Upper lobe of left lung (tissue), 6 donors: ENCODE results near the gene CPLANE1. TPM values are rescaled to one million over a fixed set of nuclear protein-coding genes. Genes with fewer than 3 reads are reported as not detected.
"Not testable (repeated sequence)": the region's sequence is repeated elsewhere in the genome, so short reads cannot be mapped to it uniquely, and the experiment has no call there.

Source experiments
- ATAC-seq, 2 donors: fragments of 200-7000 bp; cut with Tn5 transposase; one replicate each; pipeline ENCODE4 v1.9.1; 2022; ENCODE audit warnings: mild to moderate bottlenecking in 2 of 2, moderate library complexity in 2 of 2; ENCODE audit not compliant: low FRiP score in 2 of 2
- DNase-seq, 2 donors: peaks; one replicate each; pipeline ENCODE4 v3.0.0-alpha.2; 2019 to 2020
- H3K27ac ChIP-seq, 4 donors: fragments of 200-600 bp; sonication (generic); one replicate each; pipeline ENCODE4 v1.5.1; 2016 to 2019
- H3K27me3 ChIP-seq, 4 donors: fragments of 200-600 bp; sonication (generic); one replicate each; pipeline ENCODE4 v1.5.1; 2017 to 2019
- H3K36me3 ChIP-seq, 4 donors: fragments of 200-600 bp; sonication (generic); one replicate each; pipeline ENCODE4 v1.5.1; 2016 to 2019
- H3K4me1 ChIP-seq, 4 donors: fragments of 200-600 bp; sonication (generic); one replicate each; pipeline ENCODE4 v1.5.1; 2018 to 2019
- H3K4me3 ChIP-seq, 4 donors: fragments of 200-600 bp; sonication (generic); one replicate each; pipeline ENCODE4 v1.5.1; 2017 to 2019; ENCODE audit warnings: mild to moderate bottlenecking in 2 of 4, moderate library complexity in 1 of 4
- H3K9me3 ChIP-seq, 4 donors: fragments of 200-600 bp; sonication (generic); one replicate each; pipeline ENCODE4 v1.5.1; 2018 to 2019
- EP300 ChIP-seq, 4 donors: sonication (generic); formaldehyde crosslinking; IDR thresholded peaks; one replicate each; pipeline ENCODE4 v1.5.1; 2017; ENCODE audit warnings: antibody characterized with exemption in 4 of 4, control low read depth in 2 of 4
- POLR2A ChIP-seq, 4 donors: fragments of 450-650 bp; IDR thresholded peaks; one replicate each; pipeline ENCODE4 v1.5.1; 2016 to 2017; ENCODE audit warnings: antibody characterized with exemption in 4 of 4, mild to moderate bottlenecking in 2 of 4
- POLR2AphosphoS5 ChIP-seq, 2 donors: sonication (generic); formaldehyde crosslinking; IDR thresholded peaks; one replicate each; pipeline ENCODE4 v1.5.1; 2017; ENCODE audit warnings: antibody characterized with exemption in 2 of 2
- WGBS, 2 donors: methylation state at CpG; one replicate each; pipeline ENCODE4 v1.1.5; 2017 to 2018; 5-methylcytosine and 5-hydroxymethylcytosine counted together
- total RNA-seq, 6 donors: library from RNA; depleted of rRNA in 4 of 6; stranded (reverse); fragments of >200 nt in 4 of 6; gene quantifications; one replicate each; pipeline versions ENCODE4 v1.1.0 to v1.2.1, GENCODE V29; 2016 to 2021
- TF ChIP-seq, protein P1 (sequence below), 6 experiments: fragments of 450-650 bp in 4 of 6; fragments of 200-600 bp in 2 of 6; sonication (generic) in 2 of 6; IDR thresholded peaks; one replicate each; pipeline ENCODE4 v1.5.1; 2016 to 2019; ENCODE audit warnings: antibody characterized with exemption in 6 of 6
- donor health status: DM: no; HTN: no; CAD: no; lungs with moderate emphysema.
- donor health status: DM: no; HTN: yes; CAD: no; lungs with severe emphysema.

CPLANE1 gene
- total RNA-seq, 6 donors from 2014 or later = 15.5 to 58.0 (median 27.5) TPM

- no peak for DNase-seq
- 83 to 88% methylated on average over 12 of the region's 12 CpGs for WGBS, 2 donors
- H3K27ac ChIP-seq = no peak overlapping the region
These were observed 162.6 kb downstream of the CPLANE1 start for GRCh38 chr5:37086466-37087173.

DNA sequence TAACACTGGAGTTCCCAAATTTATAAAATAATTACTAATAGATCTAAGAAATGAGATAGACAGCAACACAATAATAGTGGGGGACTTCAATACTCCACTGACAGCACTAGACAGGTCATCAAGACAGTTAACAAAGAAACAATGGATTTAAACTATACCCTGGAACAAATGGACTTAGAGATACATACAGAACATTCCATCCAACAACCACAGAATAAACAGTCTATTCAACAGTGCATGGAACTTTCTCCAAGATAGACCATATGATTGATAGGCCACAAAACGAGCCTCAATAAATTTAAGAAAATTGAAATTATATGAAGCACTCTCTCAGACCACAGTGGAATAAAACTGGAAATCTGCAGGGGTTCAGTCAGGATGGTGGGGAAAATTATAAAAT, 163.2 kb downstream of the CPLANE1 start:
- H3K27ac ChIP-seq, H3K27me3 ChIP-seq, H3K9me3 ChIP-seq, H3K4me3 ChIP-seq, H3K36me3 ChIP-seq, H3K4me1 ChIP-seq, ATAC-seq, DNase-seq: not testable (repeated sequence)
- WGBS, 2 donors = 70 to 81% methylated on average over 1 of the region's 1 CpG

More at GRCh38 chr5:37086466-37087173, 162.6 kb downstream of the CPLANE1 start:
- no peaks in the 10 kb centered on the region for H3K36me3 ChIP-seq
- ATAC-seq = no peak
- H3K4me1 ChIP-seq = no peaks in the 10 kb centered on the region
- no peaks in the 10 kb centered on the region for H3K9me3 ChIP-seq
- H3K27me3 ChIP-seq = no peaks in the 10 kb centered on the region
- TF ChIP-seq EP300 (IDR thresholded peaks at IDR 0.05) (no peak), POLR2A (IDR thresholded peaks at IDR 0.05) (no peak), POLR2AphosphoS5 (IDR thresholded peaks at IDR 0.05) (no peak)
- TF ChIP-seq, protein P1, sequence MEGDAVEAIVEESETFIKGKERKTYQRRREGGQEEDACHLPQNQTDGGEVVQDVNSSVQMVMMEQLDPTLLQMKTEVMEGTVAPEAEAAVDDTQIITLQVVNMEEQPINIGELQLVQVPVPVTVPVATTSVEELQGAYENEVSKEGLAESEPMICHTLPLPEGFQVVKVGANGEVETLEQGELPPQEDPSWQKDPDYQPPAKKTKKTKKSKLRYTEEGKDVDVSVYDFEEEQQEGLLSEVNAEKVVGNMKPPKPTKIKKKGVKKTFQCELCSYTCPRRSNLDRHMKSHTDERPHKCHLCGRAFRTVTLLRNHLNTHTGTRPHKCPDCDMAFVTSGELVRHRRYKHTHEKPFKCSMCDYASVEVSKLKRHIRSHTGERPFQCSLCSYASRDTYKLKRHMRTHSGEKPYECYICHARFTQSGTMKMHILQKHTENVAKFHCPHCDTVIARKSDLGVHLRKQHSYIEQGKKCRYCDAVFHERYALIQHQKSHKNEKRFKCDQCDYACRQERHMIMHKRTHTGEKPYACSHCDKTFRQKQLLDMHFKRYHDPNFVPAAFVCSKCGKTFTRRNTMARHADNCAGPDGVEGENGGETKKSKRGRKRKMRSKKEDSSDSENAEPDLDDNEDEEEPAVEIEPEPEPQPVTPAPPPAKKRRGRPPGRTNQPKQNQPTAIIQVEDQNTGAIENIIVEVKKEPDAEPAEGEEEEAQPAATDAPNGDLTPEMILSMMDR (IDR thresholded peaks at IDR 0.05) = no peak
- no peak overlapping the region for H3K4me3 ChIP-seq

DNA sequence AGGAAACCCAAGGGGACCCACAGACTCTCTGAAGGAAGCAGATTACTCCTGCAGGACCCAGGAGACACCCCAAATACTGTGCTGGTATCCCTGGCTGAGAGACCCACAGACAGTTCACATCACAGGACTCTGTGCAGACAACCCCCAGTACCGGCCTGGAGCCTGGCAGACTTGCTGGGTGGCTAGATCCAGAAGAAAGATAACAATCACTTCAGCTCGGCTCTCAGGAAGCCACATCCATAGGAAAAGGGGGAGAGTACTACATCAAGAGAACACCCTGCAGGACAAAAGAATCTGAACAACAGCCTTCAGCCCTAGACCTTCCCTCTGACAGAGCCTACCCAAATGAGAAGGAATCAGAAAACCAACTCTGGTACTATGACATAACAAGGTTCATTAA, 166.2 kb downstream of the CPLANE1 start:
- H3K27me3 ChIP-seq, DNase-seq, H3K4me1 ChIP-seq, ATAC-seq, H3K27ac ChIP-seq, H3K4me3 ChIP-seq, H3K9me3 ChIP-seq: not testable (repeated sequence)
- 46 to 52% methylated on average over 2 of the region's 2 CpGs for WGBS, 2 donors
- peaks cover 0 to 22% (median 3%) of the 10 kb centered on the region in 4 donors for H3K36me3 ChIP-seq

GRCh38 chr5:37080697-37081096, 168.5 kb downstream of the CPLANE1 start:
- TF ChIP-seq EP300 (IDR thresholded peaks at IDR 0.05) (no peak), POLR2AphosphoS5 (IDR thresholded peaks at IDR 0.05) (no peak), POLR2A (IDR thresholded peaks at IDR 0.05) (no peak)
- TF ChIP-seq, protein P1 (IDR thresholded peaks at IDR 0.05) = no peak
- no peak for ATAC-seq
- Histone ChIP-seq H3K9me3 (no peaks in the 10 kb centered on the region), H3K4me3 (no peak overlapping the region), H3K27ac (no peak overlapping the region), H3K36me3 (peaks cover 0 to 22% (median 3%) of the 10 kb centered on the region in 4 donors), H3K27me3 (no peaks in the 10 kb centered on the region), H3K4me1 (no peaks in the 10 kb centered on the region)
- 93 to 96% methylated on average over 3 of the region's 3 CpGs for WGBS, 2 donors
- DNase-seq = no peak

- ATAC-seq (no peak), DNase-seq (no peak)
- Histone ChIP-seq H3K4me1 (peaks cover 0 to 3% (median under 1%) of the 10 kb centered on the region in 4 donors), H3K9me3 (no peaks in the 10 kb centered on the region), H3K27ac (no peak overlapping the region), H3K36me3 (peaks cover 0 to 22% (median 3%) of the 10 kb centered on the region in 4 donors), H3K27me3 (no peaks in the 10 kb centered on the region), H3K4me3 (no peak overlapping the region)
- 82 to 91% methylated on average over 1 of the region's 1 CpG for WGBS, 2 donors
- TF ChIP-seq POLR2AphosphoS5 (IDR thresholded peaks at IDR 0.05) = no peak
- TF ChIP-seq, protein P1 (IDR thresholded peaks at IDR 0.05) = no peak
- TF ChIP-seq POLR2A (IDR thresholded peaks at IDR 0.05) = no peak
These were observed 172.0 kb downstream of the CPLANE1 start for GRCh38 chr5:37077146-37077545.

DNA sequence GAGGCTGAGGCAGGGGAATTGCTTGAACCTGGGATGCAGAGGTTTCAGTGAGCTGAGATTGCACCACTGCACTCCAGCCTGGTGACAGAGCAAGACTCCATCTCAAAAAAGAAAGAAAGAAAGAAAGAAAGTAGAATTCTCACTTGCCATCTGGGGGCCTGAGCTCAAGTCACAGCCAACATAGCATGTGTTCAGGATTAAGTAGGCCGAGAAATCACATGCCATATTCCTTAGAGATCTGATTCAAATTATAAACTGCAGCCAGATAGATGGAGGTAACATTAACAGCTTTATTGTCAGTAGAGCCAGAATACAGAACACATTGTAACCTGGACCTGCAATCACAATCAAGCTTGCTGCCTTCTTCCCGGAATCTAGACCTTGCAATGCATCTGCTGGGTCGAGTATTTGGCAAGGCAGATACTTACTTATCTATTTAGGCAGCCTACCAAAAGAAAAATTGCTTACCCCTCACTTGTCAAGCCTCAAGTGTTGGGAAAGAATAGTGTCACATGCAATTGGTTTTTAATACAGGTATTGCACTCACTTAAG, 173.7 kb downstream of the CPLANE1 start:
- Histone ChIP-seq H3K27ac (no peak overlapping the region), H3K27me3 (no peaks in the 10 kb centered on the region), H3K4me1 (peaks cover 0 to 3% (median 1%) of the 10 kb centered on the region in 4 donors), H3K9me3 (no peaks in the 10 kb centered on the region), H3K36me3 (peaks cover 0 to 22% (median 3%) of the 10 kb centered on the region in 4 donors), H3K4me3 (no peak overlapping the region)
- DNase-seq = no peak
- 90 to 92% methylated on average over 3 of the region's 3 CpGs for WGBS, 2 donors
- TF ChIP-seq EP300 (IDR thresholded peaks at IDR 0.05) = no peak
- TF ChIP-seq, protein P1 (IDR thresholded peaks at IDR 0.05) = no peak
- TF ChIP-seq POLR2A (IDR thresholded peaks at IDR 0.05) = no peak
- no peak for TF ChIP-seq POLR2AphosphoS5 (IDR thresholded peaks at IDR 0.05)
- ATAC-seq = no peak
